ENCODE data around the gene HSD11B1L.
A peak's percentile ranks its signal among the peaks of the same experiment; 100 is the strongest.

HSD11B1L gene

DNA sequence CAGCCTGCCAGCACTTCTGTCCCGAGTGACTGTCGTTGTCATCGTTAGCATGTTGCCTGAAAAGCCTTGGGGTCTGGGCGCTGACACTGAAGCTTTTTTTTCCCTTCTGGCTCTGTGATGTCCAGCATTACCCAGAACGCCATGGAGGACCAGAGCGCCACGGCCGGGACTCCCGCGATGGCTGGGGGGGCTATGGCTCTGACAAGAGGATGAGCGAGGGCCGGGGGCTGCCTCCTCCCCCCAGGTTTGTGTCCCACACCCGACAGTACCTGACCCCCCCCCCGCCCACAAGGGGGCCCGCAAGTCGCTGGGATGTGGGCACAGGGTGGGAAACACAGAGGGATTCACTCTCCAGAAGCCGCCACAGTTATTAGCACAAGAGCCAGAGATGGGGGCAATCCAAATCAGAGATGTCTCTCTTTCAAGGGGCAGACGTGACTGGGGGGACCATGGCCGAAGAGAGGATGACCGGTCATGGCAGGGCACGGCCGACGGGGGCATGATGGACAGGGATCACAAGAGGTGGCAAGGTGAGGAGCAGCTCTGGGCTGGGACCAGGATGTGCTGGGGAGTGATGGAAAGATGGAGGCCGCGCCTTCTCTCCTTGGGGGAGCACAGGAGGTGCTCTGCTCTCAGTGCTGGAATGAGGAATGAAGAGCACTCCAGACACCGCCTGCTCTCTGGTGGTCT, 13.8 kb upstream of the HSD11B1L start:
- DNase-seq (ENCODE audit: low spot score), result no peak

DNA sequence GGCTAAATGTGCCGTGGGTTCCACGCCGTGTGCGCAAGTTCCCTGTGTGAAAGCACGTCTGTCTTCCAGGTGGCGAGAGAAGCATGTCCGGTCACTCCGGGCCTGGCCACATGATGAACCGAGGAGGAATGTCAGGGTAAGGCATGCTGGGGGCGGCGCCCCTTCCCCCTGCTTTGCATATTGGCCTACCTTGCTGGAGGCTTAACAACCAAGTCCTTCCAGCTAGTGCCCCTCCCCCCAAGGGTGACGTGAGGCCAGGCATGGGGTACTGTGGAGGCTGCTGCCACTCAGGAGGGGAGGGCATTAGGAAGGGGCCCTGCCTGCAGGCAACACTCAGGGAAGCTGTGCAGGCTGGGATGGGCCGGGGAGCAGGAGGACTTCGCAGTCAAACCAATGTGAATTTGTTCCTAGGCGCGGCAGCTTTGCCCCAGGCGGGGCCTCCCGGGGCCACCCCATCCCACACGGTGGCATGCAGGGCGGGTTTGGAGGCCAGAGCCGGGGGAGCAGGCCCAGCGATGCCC, 13.0 kb upstream of the HSD11B1L start:
- DNase-seq (ENCODE audit: low spot score), result no peak

DNA sequence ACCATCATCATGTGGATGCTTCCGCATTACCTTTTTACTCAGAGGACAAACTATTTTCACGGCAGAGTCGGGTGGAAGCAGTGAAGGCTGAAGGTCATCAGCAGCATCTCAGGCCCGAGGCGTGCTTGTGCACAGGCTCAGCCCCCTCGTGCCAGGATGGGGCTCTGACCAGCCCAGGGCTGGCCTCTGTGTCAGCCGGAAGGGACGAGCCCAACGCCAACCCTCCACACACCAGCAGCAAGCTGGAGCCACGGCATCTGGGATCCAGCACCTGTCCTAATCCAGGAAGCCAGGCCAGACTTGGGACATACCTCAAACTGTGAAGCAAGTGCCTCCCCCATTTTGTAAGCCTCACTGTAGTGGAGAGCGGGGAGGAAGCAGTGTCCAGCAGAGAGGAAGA, 11.6 kb upstream of the HSD11B1L start:
- DNase-seq (ENCODE audit: low spot score), result no peak

DNA sequence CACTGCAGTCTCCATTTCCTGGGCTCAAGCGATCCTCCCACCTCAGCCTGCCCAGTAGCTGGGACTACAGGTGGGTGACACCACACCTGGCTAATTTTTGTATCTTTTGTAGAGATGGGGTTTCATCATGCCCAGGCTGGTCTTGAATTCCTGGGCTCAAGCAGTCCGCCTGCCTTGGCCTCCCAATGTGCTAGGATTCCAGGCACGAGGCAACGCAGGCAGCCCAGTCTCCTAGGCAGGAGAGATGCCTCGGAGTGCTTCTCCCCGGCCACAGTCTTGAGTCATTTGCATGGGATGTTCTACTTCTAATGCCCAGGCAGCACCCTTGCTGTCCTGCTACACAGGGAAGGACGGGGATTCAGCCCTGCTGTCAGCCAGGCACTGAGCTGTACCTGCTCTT, 9.2 kb upstream of the HSD11B1L start:
- DNase-seq (ENCODE audit: low spot score), result no peak

DNA sequence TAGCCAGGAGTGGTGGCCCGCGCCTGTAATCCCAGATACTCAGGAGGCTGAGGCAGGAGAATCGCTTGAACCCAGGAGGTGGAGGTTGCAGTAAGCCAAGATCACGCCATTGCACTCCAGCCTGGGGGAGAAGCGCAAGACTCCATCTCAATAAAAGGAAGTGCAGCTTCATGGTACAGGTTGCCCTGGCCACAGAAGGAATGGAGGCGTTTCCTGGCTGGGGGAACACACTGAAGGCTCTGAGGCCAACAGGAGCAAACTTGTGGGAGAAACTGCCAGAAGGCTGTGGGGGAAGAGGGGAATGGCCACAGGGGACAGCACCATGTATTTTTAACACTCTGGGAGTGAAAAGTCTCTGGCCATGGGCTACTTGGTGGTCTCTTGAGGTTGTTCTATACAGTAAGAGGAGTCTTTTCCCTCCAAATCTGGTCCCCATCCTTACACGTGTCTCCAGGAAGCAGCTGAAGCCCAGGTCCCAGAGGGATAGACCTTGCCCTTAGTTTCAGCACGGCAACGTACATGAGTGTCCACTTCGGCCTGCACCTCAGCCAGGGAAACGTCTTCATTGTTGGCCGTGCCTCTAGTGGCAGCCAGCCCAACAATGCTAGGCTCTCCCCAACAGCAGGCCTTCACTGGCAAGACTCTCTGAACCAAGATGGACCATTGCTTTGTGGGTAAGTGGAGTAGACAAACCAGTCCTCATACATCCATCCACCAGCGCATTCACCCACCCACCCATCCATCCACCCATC, 7.9 kb upstream of the HSD11B1L start:
- no peak for DNase-seq (ENCODE audit: low spot score)

DNA sequence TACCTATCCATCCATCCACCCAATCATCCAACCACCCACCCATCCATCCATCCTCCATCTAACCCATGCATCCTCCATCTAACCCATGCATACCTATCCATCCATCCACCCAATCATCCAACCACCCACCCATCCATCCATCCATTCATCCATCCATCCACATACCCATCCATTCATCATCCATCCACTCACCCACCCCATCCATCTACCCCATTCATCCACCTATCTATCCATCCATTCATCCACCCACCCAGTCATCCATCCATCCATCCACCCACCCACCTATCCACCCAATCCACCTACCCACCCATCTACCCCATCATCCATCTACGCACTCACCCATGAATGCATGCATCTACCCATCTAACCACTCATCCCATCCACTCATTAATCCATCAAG, 7.1 kb upstream of the HSD11B1L start:
- DNase-seq (ENCODE audit: low spot score), result no peak

DNA sequence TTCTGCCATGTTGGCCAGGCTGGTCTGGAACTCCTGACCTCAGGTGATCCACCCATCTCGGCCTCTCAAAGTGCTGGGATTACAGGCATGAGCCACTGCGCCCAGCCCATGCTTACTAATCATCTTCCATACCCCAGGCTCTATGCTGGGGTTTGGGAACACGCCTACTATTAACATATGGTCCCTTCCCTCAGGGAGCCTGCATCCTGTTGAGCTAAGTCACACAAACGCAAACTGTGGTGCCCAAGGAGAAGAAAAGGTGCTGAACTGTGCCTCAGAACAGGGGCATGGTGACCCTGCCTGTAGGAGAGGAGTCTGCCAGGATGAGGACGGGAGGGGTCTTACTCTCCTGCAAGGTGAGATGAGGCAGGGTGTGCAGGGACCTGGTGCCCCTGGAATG, 6.1 kb upstream of the HSD11B1L start:
- DNase-seq (ENCODE audit: low spot score), result no peak

DNA sequence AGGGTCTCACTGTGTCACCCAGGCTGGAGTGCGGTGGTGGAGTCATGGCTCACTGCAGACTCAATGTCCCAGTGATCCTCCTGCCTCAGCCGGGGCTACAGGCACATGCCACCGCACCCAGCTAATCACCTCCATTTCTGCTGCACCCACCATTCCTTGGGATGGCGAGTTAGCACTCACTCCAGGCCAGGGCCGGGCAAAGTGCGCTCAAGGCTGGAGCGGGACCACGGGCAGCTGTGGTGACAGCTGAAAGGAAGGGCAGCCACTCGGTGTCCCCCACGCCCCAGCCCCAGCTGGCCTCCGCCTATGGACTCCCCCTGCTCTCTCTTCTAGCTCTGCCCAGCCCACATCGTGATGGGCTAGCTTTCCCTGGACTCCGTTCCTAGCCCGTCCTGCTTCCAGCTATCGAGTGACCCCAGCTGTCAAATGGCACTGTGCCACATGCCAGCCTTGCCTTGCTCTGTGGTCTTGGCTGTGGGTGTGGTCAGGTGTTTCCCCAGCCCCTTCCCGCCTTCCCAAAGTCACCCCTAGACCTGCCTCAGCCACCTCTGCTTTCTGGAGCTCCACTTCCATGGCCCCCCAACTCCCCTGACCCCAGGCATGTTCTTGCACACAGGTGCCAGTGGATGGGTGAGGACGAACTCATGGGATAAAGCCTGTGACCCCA, 4.6 kb upstream of the HSD11B1L start:
- DNase-seq (ENCODE audit: low spot score), result no peak

DNA sequence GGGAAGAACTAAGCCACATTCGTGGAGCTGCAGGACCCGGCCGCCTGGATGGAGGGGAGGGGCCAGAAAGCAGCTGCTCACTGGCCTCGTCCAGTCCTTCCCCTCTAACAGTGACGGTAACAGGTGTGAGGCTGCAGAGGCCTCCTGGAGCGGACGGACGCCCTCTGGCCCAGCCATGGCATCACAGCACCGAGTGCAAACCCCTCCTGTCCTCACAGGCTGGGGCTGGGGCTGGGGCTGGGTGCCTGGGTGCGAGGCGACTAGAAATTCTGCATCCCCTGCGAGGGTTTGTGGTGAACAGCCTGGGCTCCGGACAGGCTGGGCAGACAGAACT, 4.1 kb upstream of the HSD11B1L start:
- DNase-seq (ENCODE audit: low spot score), result no peak

DNA sequence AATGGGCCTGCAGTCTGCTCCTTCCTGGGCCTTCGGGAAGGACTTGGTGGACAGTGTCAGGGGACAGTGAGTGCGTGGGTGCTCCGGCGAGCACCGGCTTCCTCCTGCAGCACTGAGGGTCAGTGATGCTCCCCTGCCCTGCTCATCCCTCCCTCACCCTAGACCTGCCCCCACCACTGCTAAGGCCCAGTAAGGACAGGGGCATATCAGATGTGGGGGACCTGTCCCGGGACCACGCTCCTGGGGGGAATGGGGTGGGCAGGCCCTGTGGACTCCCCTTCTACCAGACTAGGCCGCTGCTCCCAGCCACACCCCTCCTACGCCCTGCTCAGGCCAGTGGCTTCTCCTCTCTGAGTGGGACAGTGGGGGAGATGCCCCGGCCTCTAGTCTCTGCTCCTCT, 3.7 kb upstream of the HSD11B1L start:
- no peak for DNase-seq (ENCODE audit: low spot score)

DNA sequence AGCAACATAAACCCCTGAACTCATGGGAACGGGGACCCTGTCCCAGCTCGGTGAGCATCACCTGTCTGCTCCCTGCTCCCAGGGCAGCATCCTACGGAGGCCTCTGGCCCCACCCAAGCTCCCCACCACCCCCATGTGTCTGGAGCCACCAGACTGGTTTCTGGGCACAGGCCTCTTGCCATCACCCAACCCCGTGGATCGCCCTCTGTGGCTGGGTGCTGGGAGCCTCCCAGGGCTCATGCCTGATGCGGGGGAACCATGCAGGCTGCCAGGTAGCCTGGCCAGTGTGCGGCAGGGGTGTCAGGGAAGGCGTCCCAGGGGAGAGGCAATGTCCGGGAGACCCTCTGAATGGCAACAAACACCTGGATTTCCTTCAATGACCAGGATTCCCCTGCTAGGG, 3.2 kb upstream of the HSD11B1L start:
- DNase-seq (ENCODE audit: low spot score), result no peak

DNA sequence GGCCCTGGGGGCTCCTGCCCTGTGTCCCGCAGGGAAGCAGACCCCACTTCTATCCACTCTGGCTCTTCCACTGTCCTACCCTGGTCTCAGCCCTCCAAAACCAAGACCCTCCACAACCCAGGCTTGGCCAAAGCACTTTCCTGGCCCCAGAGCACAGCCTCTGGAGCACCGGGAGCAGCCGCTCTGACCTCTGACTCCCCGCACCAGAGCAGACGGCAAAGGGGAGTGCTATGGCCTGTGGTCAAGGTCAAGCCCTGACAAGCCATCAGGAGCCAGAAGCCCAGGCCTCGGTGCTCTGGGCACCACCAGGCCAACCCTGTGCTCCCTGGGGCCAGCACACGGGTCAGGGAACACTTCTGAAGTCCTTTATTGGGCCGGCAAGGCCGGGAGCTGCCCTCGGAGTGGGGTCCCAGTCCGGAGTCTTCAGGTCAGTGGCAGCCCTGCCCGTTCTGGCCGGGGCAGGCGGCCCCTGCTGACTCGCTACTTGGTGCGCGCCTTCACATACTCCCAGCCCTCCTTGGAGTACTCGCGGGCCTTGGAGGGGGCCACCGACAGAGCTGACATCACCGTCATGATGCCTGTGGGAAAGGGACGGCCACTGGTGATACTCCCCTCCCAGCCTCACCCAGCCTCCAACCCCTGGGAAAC, 2.6 kb upstream of the HSD11B1L start:
- no peak for DNase-seq (ENCODE audit: low spot score)

DNA sequence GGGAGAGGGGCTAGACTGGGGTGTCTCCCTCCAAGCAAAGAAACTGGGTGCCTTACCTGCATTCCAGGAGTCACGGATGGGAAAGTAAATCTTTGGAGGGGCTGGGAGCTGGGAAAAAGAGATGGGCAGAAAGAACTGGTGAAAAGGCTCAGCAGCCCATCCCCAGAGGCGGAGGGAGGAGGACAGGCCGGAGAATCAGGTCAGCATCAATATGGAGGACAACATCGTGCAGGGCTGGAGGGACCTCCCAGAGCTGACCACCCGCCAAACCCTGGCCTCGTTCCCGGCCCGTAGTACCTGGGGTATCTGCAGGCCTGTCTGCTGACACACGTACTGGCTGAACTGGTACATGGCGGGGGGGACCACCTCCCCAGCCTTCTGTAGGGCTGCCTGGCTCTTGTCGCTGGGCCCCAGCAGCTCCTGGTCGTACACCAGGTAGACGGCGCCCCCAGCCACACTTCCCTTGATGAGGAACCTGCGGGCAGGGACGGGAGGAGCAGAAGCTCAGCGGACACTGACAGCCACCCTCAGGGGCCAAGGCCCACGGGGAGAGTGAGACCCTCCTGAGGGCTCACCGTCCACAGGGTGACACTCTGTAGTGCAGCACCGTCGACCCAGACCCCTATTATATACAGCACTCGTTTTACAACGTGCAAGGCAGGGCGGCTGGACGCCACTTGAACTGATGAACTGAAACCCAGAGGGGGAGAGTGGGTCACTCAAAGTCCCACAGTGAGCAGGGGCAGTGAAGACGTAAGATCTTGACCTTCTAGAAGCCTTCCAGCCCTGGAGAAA, 1.3 kb upstream of the HSD11B1L start:
- no peak for DNase-seq (ENCODE audit: low spot score)

DNA sequence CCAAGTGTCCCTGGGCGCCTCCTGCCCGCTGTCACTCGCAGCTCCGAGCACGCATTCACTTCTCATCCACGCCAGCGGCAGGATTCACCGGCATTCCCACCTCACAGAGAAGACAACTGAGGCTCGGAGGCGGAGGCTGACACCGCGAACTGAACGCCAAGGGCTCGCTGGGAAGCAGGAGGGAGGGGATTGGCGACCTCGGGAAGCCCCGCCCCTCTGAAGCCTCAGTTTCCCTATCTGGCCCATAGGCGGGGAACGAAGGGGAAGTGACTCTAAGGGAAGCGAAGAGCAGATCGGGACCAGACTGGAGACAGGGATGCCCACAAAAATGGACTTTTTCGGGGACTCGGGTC, 767 bp upstream of the HSD11B1L start:
- DNase-seq (ENCODE audit: low spot score), result no peak

DNA sequence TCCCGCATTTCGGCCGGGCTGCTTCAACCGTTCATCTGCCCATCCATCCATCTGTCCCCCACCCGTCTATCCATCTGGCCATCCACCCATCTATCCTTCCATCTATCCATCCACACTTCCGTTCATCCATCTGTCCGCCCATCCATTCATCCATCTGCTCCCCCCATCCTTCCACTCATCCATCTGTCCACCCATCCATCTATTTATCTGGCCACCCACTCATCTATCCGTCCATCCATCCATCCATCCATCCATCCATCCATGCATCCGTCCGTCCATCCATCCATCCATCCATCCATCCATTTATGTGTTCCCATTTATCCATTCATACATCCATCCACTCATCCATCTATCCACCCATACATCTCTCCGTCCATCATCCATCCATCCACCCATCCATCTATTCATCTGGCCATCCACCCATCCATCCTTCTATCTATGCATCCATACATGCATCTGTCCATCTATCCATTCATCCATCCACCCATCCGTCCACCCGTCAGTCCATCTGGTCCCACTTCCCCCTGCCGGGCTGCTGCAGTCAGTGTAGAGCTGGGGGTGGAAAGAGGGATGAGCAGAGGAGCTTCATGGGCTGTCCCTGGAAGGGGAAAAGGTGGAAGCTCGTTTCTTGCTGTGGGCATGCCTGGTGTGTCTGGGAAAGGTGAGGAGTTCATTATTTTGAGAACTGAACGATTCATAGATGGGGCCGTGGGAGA, 722 bp downstream of the HSD11B1L start:
- no peak for DNase-seq (ENCODE audit: low spot score)

DNA sequence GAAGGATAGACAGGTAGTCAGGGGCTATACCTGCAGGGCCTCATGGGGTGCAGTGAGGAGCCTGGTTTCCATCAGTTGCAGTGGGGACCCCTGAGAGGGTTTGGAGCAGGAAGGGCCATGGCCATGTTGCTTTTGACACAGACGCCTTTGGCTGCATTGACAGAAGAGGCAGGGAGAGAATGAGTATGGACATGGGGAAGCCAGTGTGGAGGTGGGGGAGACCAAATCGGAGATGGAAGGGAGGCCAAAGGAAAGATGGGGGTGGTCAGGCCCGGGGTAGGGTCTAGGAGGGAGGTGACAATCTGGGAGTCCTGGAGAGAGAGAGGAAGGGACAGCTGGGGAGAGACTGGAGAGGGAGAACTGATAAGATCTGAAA, 1.3 kb downstream of the HSD11B1L start:
- DNase-seq (ENCODE audit: low spot score), result no peak

DNA sequence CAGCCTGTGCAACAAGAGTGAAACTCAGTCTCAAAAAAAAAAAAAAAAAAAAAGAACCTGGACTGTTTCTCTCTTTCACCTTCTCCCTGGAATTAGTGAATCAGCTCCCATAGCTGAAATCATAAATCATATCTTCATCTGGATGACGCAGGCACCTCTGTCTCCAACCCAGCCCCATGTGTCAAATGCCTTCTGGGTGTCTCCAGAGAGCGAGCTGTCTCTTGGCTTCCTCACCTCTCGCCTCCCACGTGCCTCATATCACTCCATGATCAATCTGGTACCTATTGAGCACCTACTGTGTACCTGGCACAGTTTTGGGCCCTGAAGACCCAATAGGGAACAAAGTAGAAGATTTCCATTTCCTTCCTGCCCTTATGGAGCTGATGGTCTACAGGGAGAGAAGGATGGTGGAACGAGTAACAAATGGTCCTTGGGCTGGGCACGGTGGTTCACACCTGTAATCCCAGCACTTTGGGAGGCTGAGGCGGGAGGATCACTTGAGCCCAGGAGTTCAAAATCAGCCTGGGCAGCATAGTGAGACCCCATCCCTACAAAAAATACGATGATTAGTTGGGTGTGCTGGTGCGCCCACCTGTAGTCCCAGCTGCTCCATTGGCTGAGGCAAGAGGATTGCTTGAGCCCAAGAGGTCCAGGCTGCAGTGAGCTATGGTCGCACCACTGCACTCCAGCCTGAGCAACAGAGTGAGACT, 2.5 kb downstream of the HSD11B1L start:
- DNase-seq (ENCODE audit: low spot score), result no peak

DNA sequence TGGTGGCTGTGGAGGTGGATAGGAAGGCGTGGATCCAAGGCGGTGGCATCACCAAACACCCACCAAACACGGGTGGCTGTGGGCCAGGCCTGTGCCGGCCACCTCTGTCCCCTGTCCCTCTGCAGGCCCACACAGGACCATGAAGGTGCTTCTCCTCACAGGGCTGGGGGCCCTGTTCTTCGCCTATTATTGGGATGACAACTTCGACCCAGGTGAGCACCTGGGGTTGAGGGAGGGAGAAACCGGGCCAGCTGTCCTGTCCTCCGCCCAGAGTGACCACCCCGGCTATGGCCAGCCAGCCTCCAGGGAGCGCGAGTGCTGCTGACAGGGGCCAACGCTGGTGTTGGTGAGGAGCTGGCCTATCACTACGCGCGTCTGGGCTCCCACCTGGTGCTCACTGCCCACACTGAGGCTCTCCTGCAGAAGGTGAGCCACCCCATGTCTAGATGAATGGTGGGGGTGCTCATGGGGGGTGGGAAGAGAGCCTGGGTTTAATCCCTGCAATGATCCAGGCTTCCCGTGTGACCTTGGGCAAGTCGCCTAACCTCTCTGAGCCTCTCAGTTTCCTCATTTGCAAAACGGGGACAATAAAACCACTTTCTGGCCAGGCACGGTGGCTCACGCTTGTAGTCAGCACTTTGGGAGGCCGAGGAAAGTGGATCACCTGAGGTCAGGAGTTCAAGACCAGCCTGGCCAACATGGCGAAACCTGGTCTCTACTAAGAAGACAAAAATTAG, 4.0 kb downstream of the HSD11B1L start:
- no peak for DNase-seq (ENCODE audit: low spot score)

DNA sequence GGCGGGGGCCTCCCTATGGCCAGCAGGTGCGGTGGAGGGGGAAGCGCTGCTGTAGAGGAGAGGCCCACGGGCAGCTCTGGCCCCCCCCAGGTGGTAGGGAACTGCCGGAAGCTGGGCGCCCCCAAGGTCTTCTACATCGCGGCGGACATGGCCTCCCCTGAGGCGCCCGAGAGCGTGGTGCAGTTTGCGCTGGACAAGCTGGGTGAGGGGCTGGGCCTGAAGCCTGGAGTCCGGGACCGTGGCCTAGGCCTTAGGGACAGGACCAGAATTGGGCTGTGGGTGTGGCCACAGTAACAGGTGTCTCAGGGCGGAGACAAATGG, 5.5 kb downstream of the HSD11B1L start:
- DNase-seq (ENCODE audit: low spot score), result no peak

DNA sequence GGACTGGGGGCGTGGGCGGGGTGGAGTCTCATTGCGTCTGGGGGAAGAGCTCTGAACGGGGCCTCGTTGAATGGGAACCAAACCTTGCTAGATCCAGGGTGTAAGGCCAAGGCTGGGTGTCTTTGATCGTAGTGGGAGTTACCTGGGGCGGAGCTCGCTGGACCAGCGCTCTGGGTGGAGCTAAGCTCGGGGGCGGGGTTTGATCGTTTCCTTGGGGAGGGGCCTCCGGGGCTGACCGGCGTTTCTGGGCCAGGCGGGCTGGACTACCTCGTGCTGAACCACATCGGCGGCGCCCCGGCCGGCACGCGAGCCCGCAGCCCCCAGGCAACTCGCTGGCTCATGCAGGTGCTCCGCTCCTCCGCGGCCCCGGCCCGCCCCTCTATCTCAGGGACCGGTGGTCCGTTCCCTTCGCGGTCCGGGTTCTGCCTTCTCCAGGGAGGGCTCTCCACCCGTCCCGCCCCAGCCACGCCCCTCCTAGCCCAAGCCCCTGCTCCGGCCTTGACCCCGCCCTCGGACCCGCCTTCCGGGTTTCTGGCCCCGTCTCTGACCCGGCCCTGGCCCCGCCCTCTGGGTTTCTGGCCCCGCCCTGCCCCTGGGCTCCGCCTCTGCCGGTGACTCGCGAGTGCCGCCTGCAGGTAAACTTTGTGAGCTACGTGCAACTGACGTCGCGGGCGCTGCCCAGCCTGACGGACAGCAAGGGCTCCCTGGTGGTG, 6.0 kb downstream of the HSD11B1L start:
- DNase-seq (ENCODE audit: low spot score), result peak; percentile 84

Data from pons (tissue), 1 donor.